Psoas muscle (tissue), 8 donors: Measurements from ENCODE around the gene FNBP1. TPM values are rescaled to one million over a fixed set of nuclear protein-coding genes. Genes with fewer than 3 reads are reported as not detected.
"Not testable (repeated sequence)": the region's sequence is repeated elsewhere in the genome, so short reads cannot be mapped to it uniquely, and the experiment has no call there.

ENCODE experiments used
- ATAC-seq, 4 donors: fragments of 200-7000 bp; cut with Tn5 transposase; one replicate each; pipeline ENCODE4 v1.9.1; 2020; ENCODE audit warnings: moderate library complexity in 3 of 4, mild to moderate bottlenecking in 2 of 4
- DNase-seq, 2 donors: peaks; one replicate each; pipeline ENCODE4 v3.0.0-alpha.2; 2020
- H3K27ac ChIP-seq: fragments of 200-600 bp; one replicate; pipeline ENCODE4 v1.8.0; 2022
- H3K27me3 ChIP-seq, 3 donors: fragments of 200-600 bp in 1 of 3; one replicate each; pipeline versions ENCODE4 v1.6.1 to v1.8.0; 2013 to 2022; ENCODE audit warnings: low read length in 2 of 3, mild to moderate bottlenecking in 2 of 3, moderate library complexity in 1 of 3; ENCODE audit not compliant: insufficient read depth in 3 of 3
- H3K36me3 ChIP-seq, 2 donors: fragments of 200-600 bp in 1 of 2; one replicate each; pipeline versions ENCODE4 v1.6.1 to v1.8.0; 2013 to 2022; ENCODE audit warnings: low read depth in 1 of 2, mild to moderate bottlenecking in 1 of 2, moderate library complexity in 1 of 2; ENCODE audit not compliant: insufficient read depth in 1 of 2
- H3K4me1 ChIP-seq: fragments of 200-600 bp; one replicate; pipeline ENCODE4 v1.8.0; 2022
- H3K4me3 ChIP-seq: fragments of 200-600 bp; one replicate; pipeline ENCODE4 v1.8.0; 2022; ENCODE audit warnings: mild to moderate bottlenecking
- H3K9me3 ChIP-seq: fragments of 200-600 bp; one replicate; pipeline ENCODE4 v1.8.0; 2022
- CTCF ChIP-seq: fragments of 200-600 bp; IDR thresholded peaks from one replicate; pipeline ENCODE4 v1.8.0; 2022; ENCODE audit warnings: antibody characterized with exemption
- WGBS, 3 donors: extraction: QIAGEN DNeasy Blood & Tissue Kit; methylation state at CpG; one replicate each; pipeline versions ENCODE4 v1.1.6 to v1.1.7; 2013; 5-methylcytosine and 5-hydroxymethylcytosine counted together
- intact Hi-C, 2 donors: fragments of 100-400 bp; cut with DNase I; formaldehyde crosslinking; loops; one replicate each; pipeline versions ENCODE4 v1.11.0 to v1.14.2; 2022
- polyA plus RNA-seq, 3 donors: library from polyadenylated mRNA; stranded (reverse); fragments of 200-250 nt; gene quantifications; one replicate each; pipeline ENCODE4 v1.2.3, GENCODE V29; 2013
- total RNA-seq, 4 donors: library from RNA; stranded (reverse); fragmentation: NEBNext Ultra II Directional in 2 of 4; extraction: Animal tissue kit (Norgen Biotek cat#: 25700) in 2 of 4; gene quantifications; one replicate each; pipeline versions ENCODE4 v1.2.1 to v1.2.4, GENCODE V29; 2021 to 2023
- donor health status: healthy with polysubstance abuse.
- donor health status: DM: no; HTN: no; CAD: no; lungs with moderate emphysema.
- donor health status: Bipolar disorder and iron deficiency.
- donor health status: healthy.
- donor health status: DM: yes; HTN: yes; CAD: no.
- donor health status: DM: no; HTN: no; CAD: no.
- donor health status: DM: no; HTN: no; CAD: no.
- donor health status: DM: yes; HTN: yes; CAD: no.

Gene FNBP1
- total and polyA plus RNA-seq, 7 donors = 4.6 to 30.5 (median 27.2) TPM

- Histone ChIP-seq H3K4me1 (no peaks in the 10 kb centered on the region), H3K27me3 (no peaks in the 10 kb centered on the region), H3K27ac (no peak overlapping the region), H3K36me3 (peaks cover 0 to 3% of the 10 kb centered on the region in 2 donors), H3K4me3 (no peak overlapping the region), H3K9me3 (no peaks in the 10 kb centered on the region)
- TF ChIP-seq CTCF = no peak
- DNase-seq (no peak), ATAC-seq (no peak)
- 45 to 55% (median 49%) methylated on average over 3 of the region's 3 CpGs for WGBS, 3 donors
- intact Hi-C loops = no loop called here
These were observed 97.7 kb downstream of the FNBP1 start for GRCh38 chr9:129945314-129945713.

GRCh38 chr9:129944506-129945116 is 98.4 kb downstream of the FNBP1 start:
- DNase-seq (no peak), ATAC-seq (no peak)
- Histone ChIP-seq H3K4me3 (no peak overlapping the region), H3K36me3 (peaks cover 0 to 3% of the 10 kb centered on the region in 2 donors), H3K9me3 (no peaks in the 10 kb centered on the region), H3K27ac (no peak overlapping the region), H3K4me1 (no peaks in the 10 kb centered on the region), H3K27me3 (no peaks in the 10 kb centered on the region)
- 86 to 95% (median 94%) methylated on average over 5 of the region's 5 CpGs for WGBS, 3 donors
- TF ChIP-seq CTCF = no peak
- intact Hi-C loops = no loop called here

DNA sequence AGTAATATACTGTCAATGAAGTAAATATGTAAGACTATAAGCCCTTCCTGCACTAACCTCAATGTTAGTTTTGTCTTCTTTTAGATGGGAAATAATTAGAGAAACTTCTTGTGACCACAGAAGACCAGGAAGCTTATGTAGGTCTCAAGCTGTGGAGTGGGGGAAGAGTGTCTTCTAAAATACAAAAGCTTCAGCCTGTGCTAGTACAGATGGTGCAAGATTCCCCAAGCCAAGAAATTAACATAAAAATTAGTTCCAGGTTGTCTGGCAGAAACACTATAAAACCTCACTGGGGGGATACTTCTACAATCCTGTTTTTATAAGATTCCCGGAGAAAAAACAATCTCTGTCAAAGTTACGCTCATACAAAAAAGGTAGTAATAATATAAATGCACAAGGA is 103.6 kb downstream of the FNBP1 start:
- peaks cover 11% of the 10 kb centered on the region for H3K4me1 ChIP-seq
- no peak for DNase-seq
- intact Hi-C loops = loop anchor here in 1 of 2 donors (1.0 kb wide), 1 partner anchor 36 kb away; no protein-coding TSS in a partner anchor

DNA sequence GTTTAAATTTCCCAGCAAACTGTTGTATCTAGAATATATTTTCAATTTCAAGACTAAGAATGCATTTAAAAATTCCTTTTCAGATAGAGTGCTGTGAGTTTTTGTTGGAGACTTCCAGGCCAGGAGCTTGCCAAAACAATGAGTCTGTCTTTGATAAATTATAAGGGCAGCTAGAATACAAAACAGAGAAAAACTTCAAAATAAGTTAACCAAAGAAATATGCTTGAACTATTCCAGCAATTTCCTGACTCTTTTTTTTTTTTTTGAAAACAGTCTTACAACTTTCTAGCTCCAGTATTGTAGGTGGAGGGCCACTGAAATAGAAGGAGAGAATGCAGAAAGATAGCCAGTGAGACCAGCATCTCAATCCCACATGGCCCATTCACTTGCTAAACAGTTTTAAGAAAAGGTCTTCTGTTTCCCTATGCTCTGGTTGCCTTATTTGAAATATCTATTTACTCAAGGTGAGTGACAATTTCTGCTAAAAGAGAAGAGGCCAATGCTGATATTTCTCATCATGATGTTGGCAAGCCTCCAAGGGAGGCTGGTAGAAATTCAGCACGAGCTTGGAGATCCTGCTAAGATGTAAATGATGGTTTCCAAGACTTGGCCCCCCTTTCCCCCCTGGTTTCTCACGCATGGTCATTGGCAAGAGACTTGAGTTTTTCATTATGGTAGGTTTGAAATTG is 104.6 kb downstream of the FNBP1 start:
- TF ChIP-seq CTCF = no peak
- intact Hi-C loops = no loop called here
- no peak for DNase-seq
- Histone ChIP-seq H3K27ac (no peak overlapping the region), H3K4me1 (peaks cover 21% of the 10 kb centered on the region), H3K27me3 (no peaks in the 10 kb centered on the region), H3K9me3 (no peaks in the 10 kb centered on the region), H3K4me3 (no peak overlapping the region), H3K36me3 (peaks cover 0 to 3% of the 10 kb centered on the region in 2 donors)
- 45 to 68% (median 60%) methylated on average over 2 of the region's 2 CpGs for WGBS, 3 donors
- no peak for ATAC-seq

More for the DNA sequence above, 103.6 kb downstream of the FNBP1 start:
- peaks cover 0 to 3% of the 10 kb centered on the region in 2 donors for H3K36me3 ChIP-seq
- no peak for ATAC-seq
- WGBS, 3 donors = 84 to 90% (median 88%) methylated on average over 2 of the region's 2 CpGs
- no peaks in the 10 kb centered on the region for H3K9me3 ChIP-seq
- H3K27me3 ChIP-seq = no peaks in the 10 kb centered on the region
- no peak for TF ChIP-seq CTCF
- H3K4me3 ChIP-seq = no peak overlapping the region
- H3K27ac ChIP-seq = no peak overlapping the region

DNA sequence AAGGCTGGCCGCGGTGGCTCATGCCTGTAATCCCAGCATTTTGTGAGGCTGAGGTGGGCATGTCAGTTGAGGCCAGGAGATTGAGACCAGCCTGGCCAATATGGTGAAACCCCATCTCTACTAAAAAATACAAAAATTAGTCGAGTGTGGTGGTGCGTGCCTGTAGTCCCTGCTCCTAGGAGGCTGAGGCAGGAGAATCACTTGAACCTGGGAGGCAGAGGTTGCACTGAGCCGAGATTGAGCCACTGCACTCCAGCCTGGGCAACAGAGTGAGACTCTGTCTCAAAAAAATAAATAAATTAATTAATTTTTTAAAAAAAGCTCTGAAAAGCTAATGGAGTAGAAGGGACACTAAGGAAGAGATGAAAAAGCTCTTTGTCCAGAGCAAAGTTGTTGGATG is 105.1 kb downstream of the FNBP1 start:
- not testable (repeated sequence) for ATAC-seq
- WGBS, 3 donors = 92 to 94% (median 93%) methylated on average over 5 of the region's 5 CpGs
- peaks cover 26% of the 10 kb centered on the region for H3K4me1 ChIP-seq

More for the DNA sequence above, 105.1 kb downstream of the FNBP1 start:
- H3K9me3 ChIP-seq, H3K4me3 ChIP-seq, H3K27me3 ChIP-seq, H3K27ac ChIP-seq, DNase-seq, H3K36me3 ChIP-seq, intact Hi-C loops: not testable (repeated sequence)
